ENCODE measurements around the gene ELOA. TPM values are rescaled to one million over a fixed set of nuclear protein-coding genes. Genes with fewer than 3 reads are reported as not detected.

The ELOA gene
- total and polyA plus RNA-seq, 2 of the 13 experiments (the other 11 are each of a cell fraction or from before 2014, with no cell fraction given) = 14.2 to 28.5 TPM

GRCh38 chr1:23795676-23796465 is 52.6 kb downstream of the ELOA start:
- Histone ChIP-seq H4K20me1 (ENCODE audit: insufficient read depth, low read length) (peaks cover 9% of the 10 kb centered on the region; the same call in 1 of the 2 replicates), H3K4me2 (ENCODE audit: low read depth, low read length) (no peak overlapping the region), H3K36me3 (replicated peaks in 1 of 2; ENCODE audit: control insufficient read depth in 1 of 2, insufficient read depth in 2 of 2, low read length in 2 of 2) (peaks cover 16 to 44% of the 10 kb centered on the region in 2 experiments; a peak in 4 of 5 replicates), H2AFZ (ENCODE audit: low read length) (no peak overlapping the region), H3K9ac (ENCODE audit: insufficient read depth, low read depth, low read length) (no peak overlapping the region), H3K79me2 (ENCODE audit: insufficient read depth, low read length) (peaks cover 31% of the 10 kb centered on the region), H3K27ac (ENCODE audit: extremely low read length, insufficient read depth, low read length) (peak overlapping the region; percentile 25), H3K9me3 (ENCODE audit: low read length) (no peaks in the 10 kb centered on the region), H3K4me1 (ENCODE audit: insufficient read depth, low read length) (peaks cover 35% of the 10 kb centered on the region), H3K27me3 (ENCODE audit: control insufficient read depth in 1 of 2, insufficient read depth in 2 of 2, low read length in 2 of 2) (no peaks in the 10 kb centered on the region; a peak in 1 of 5 replicates), H3K4me3 (replicated peaks in 1 of 3; ENCODE audit: insufficient read depth in 1 of 3, low read depth in 2 of 3, low read length in 3 of 3) (no peak overlapping the region)
- WGBS (ENCODE audit: low lambda C conversion rate) = 93% methylated on average over 5 of the region's 16 CpGs
- no peak for ATAC-seq
- no peak for FAIRE-seq
- CTCF ChIA-PET (ENCODE audit: low intra/inter-chr PET ratio, low total read pairs) = interaction anchor here (1.2 kb wide), 1 partner anchor 24 kb away, joined by 4 read pairs; no protein-coding TSS in a partner anchor
- POLR2A ChIA-PET = interaction anchor here (10.9 kb wide), 1 partner anchor 18 kb away, joined by 154 read pairs; the partner anchor contains the start of gene PITHD1
- intact Hi-C loops (cut with micrococcal nuclease; ENCODE audit: unreplicated experiment) = no loop called here
- DNase-seq (ENCODE audit: low spot score) = no peak
- BruUV-seq (replicated peaks) = no TSS peak
- in situ Hi-C loops (cut with HindIII; ENCODE audit: extremely low pct_ligation_motif_present, low pct_unique_long_range_greater_than_20kb) = no loop called here
- TF ChIP-seq MYC (CRISPR knock-in tag; IDR thresholded peaks at IDR 0.05; ENCODE audit: borderline replicate concordance) (no peak), ATF1 (CRISPR knock-in tag; IDR thresholded peaks at IDR 0.05) (no peak), ZNF30 (CRISPR knock-in tag; IDR thresholded peaks at IDR 0.05) (no peak), KDM3A (CRISPR knock-in tag; IDR thresholded peaks at IDR 0.05; ENCODE audit: low read depth) (no peak), RBFOX2 (IDR thresholded peaks at IDR 0.05; ENCODE audit: low read depth, low read length) (peak; percentile 69), ZNF292 (CRISPR knock-in tag; IDR thresholded peaks at IDR 0.05; ENCODE audit: borderline replicate concordance, low read depth) (no peak), IRX3 (CRISPR knock-in tag; IDR thresholded peaks at IDR 0.05; ENCODE audit: borderline replicate concordance, low read depth) (no peak), HNRNPLL (IDR thresholded peaks at IDR 0.05; ENCODE audit: low read depth, low read length, poor library complexity, severe bottlenecking) (peak; percentile 20), AGO2 (optimal IDR thresholded peaks at IDR 0.05; ENCODE audit: low read depth, low read length) (peak; percentile 86), TEAD3 (CRISPR knock-in tag; optimal IDR thresholded peaks at IDR 0.05; ENCODE audit: borderline replicate concordance) (no peak), HNRNPL (IDR thresholded peaks at IDR 0.05; ENCODE audit: low read depth, low read length) (0 out of 2 replicates have a peak, but pooled peaks have one; percentile 14)
